Brain microvascular endothelial cell (primary cell): ENCODE measurements around the gene EZR.

Source experiments
- DNase-seq: peaks from one replicate; pipeline ENCODE4 v3.0.0-alpha.2; 2020
- H3K27ac ChIP-seq: fragments of 250-450 bp; sonication (Bioruptor Pico); 2 replicates; pipeline ENCODE4 v1.5.1; 2020; ENCODE audit warnings: mild to moderate bottlenecking, moderate library complexity
- H3K27me3 ChIP-seq: fragments of 250-450 bp; sonication (Bioruptor Pico); replicated peaks from 2 replicates; pipeline ENCODE4 v1.5.1; 2020; ENCODE audit warnings: mild to moderate bottlenecking
- H3K36me3 ChIP-seq: fragments of 250-450 bp; sonication (Bioruptor Pico); replicated peaks from 2 replicates; pipeline ENCODE4 v1.5.1; 2020; ENCODE audit warnings: mild to moderate bottlenecking
- H3K4me3 ChIP-seq: 2 replicates; pipeline ENCODE4 v1.5.1; 2011; ENCODE audit warnings: low read depth, mild to moderate bottlenecking, control low read depth, low read length, moderate library complexity
- in situ Hi-C: cut with HindIII; loops from 2 replicates; pipeline ENCODE4 v1.10.0; 2017; ENCODE audit warnings: low sequenced_read_pairs, low pct_ligation_motif_present
- TF ChIP-seq, protein P1 (sequence below): IDR thresholded peaks from 2 replicates; pipeline ENCODE4 v1.5.1; 2011; ENCODE audit warnings: low read depth, mild to moderate bottlenecking, moderate library complexity, low read length, control low read depth, inconsistent platforms; ENCODE audit errors: missing control alignments

The EZR gene

DNA sequence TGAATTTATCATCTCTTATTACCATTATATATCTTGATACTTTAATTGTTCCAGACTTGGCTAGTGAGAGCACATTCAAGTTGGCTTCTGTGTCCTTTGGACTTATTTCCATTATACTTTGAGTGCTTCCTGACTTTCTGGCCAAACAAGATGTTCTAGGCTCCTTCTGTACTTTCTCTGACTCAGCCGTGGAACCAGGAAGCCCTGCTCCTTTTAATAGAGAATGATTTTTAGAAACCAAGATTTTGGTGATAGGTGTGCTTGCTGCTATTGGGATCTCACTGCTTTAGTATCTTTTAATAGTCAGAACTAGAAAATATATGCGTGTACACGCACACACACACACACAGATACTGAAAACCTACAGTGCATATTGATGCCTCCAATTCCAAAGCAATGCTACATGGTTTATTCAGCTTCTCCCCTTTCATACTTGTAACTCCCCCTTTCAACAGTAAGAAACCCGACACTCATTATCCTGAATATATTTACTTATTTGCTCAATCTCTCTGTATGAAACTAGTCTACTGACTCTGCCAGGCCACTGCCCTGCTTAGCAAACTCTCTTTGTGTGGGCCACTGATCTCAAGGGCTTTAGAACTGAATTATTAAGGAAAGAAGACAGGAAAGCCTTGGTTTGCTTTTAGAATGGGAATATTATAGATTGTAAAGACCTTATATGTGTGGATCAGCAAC is 42.7 kb upstream of the EZR start:
- H3K27me3 ChIP-seq, result no peaks in the 10 kb centered on the region
- H3K27ac ChIP-seq, result no peak overlapping the region
- no peak for DNase-seq
- H3K36me3 ChIP-seq, result no peaks in the 10 kb centered on the region
- in situ Hi-C loops, result no loop called here
- TF ChIP-seq, protein P1, sequence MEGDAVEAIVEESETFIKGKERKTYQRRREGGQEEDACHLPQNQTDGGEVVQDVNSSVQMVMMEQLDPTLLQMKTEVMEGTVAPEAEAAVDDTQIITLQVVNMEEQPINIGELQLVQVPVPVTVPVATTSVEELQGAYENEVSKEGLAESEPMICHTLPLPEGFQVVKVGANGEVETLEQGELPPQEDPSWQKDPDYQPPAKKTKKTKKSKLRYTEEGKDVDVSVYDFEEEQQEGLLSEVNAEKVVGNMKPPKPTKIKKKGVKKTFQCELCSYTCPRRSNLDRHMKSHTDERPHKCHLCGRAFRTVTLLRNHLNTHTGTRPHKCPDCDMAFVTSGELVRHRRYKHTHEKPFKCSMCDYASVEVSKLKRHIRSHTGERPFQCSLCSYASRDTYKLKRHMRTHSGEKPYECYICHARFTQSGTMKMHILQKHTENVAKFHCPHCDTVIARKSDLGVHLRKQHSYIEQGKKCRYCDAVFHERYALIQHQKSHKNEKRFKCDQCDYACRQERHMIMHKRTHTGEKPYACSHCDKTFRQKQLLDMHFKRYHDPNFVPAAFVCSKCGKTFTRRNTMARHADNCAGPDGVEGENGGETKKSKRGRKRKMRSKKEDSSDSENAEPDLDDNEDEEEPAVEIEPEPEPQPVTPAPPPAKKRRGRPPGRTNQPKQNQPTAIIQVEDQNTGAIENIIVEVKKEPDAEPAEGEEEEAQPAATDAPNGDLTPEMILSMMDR, result no peak
- no peak overlapping the region for H3K4me3 ChIP-seq

DNA sequence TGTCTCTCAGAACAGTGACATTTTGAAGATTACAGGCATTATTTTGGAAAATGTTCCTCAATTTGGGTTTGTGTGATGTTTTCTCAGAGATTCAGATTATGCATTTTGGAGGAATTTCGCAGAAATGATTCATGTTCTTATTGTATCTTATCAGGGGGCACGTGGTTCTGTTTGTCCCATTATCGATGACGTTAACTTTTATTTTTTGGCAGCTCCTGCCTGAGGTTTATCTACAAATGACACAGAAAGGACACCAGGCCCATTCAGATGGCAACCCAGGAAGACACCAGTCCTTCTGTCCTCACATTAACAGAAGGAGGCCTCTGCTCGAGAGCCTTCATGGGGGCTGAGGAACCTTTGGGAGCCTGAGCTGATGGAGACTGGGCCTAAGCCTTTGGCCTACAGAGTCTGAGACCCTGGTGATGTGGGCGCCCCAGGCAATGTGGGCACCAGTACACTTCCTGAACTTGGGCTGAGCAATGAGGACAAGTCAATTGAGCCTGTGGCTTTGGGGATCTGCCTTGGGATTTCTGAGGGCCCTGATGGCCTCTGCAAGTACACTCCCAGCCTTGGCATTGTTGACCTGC is 41.2 kb upstream of the EZR start:
- Histone ChIP-seq H3K27me3 (no peaks in the 10 kb centered on the region), H3K27ac (no peak overlapping the region), H3K4me3 (no peak overlapping the region), H3K36me3 (no peaks in the 10 kb centered on the region)
- in situ Hi-C loops, result no loop called here
- TF ChIP-seq, protein P1, result no peak
- DNase-seq, result no peak

DNA sequence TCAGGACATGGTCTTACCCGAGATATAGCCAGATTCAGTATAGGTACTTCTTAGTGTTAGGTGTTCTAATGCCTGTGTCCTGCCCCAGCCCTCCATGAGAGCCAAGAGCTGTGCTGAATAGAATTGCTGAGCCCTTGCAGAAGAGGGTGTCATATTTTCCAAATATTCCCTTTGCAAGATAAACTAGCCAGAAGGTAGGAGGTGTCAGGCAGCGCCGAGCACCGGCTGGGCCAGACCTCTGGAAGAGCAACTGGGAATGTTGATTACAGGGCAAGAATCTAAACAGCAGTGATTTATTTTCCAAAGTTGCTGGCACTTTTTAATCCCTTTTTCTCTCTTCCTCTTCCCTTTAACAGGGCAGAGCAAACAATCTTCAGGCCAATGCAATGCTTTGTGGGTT is 37.1 kb upstream of the EZR start:
- Histone ChIP-seq H3K36me3 (no peaks in the 10 kb centered on the region), H3K4me3 (no peak overlapping the region), H3K27me3 (no peaks in the 10 kb centered on the region), H3K27ac (no peak overlapping the region)
- TF ChIP-seq, protein P1, result no peak
- in situ Hi-C loops, result no loop called here
- no peak for DNase-seq

DNA sequence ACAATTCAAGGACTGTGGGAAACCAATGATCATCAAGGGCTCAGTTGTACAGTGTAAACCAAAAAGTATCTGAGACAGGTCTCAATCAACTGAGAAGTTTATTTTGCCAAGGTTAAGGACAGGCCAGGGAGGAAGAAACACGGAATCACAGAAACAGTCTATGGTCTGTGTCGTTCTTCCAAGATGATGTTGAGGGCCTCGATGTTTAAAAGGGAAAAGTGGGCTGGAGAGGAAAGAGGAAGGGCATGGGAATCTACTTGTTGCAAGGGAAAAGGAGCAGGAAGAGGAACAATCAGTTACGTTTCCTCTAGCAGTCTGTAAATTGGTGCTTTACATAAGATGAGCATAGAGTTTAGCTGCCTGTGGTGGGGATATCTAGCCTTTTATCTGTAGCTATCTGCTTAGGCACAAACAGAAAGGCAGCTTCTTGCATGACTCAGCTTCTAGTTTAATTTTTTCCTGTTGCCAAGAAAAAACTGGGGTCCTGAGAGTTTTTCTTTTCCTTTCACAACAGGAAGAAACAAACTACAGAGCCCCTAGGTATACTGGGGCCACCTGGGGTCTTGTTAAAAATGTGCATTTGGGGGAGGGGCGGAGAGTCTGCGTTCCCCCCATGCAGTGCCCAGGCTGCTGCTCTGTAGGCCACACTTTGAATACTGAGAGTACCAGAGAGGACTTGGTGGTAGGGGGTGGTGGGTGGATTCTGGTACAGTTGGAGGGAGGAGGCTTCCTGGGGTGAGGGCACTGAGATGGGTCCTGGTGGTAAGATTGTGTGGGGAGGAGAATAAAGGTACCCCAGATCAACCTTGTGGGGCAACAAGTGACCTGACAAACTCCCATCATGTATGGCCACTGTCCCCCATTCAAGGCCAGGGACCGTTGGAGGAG is 35.3 kb upstream of the EZR start:
- Histone ChIP-seq H3K27me3 (no peaks in the 10 kb centered on the region), H3K27ac (peak overlapping the region; percentile 60), H3K36me3 (no peaks in the 10 kb centered on the region), H3K4me3 (no peak overlapping the region)
- in situ Hi-C loops, result no loop called here
- TF ChIP-seq, protein P1, result no peak
- peak; percentile 76 for DNase-seq

DNA sequence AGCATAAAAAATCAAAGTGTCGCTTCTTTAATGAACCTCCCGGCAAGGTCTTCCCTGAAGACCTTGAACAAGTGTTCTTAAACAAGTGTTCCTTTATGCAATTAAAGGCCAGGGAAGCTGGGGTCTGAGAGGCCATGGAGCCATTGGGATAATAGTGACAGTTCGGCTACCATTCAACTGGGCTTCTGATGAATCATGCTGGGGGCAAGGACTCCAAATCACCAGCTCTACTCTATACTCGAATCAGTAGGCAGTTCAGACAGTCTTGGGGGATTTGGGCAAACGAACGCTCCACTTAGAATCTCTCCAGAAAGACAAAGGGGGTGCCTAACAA is 34.7 kb upstream of the EZR start:
- no peaks in the 10 kb centered on the region for H3K36me3 ChIP-seq
- in situ Hi-C loops, result no loop called here
- DNase-seq, result no peak
- peak overlapping the region; percentile 60 for H3K27ac ChIP-seq
- TF ChIP-seq, protein P1, result no peak
- no peaks in the 10 kb centered on the region for H3K27me3 ChIP-seq
- no peak overlapping the region for H3K4me3 ChIP-seq
